Loucy (cell line): ENCODE data around the gene MEF2B.

Source experiments
- EZH2phosphoT487 ChIP-seq: fragments of 200-600 bp; IDR thresholded peaks from 2 replicates; pipeline ENCODE4 v1.6.1; 2018; ENCODE audit warnings: antibody characterized with exemption, mild to moderate bottlenecking, moderate library complexity, borderline replicate concordance
- TF ChIP-seq, protein P1 (sequence below): fragments of 200-600 bp; sonication (generic); conservative IDR thresholded peaks from 2 replicates; pipeline ENCODE4 v1.5.1; 2014; ENCODE audit warnings: mild to moderate bottlenecking, antibody characterized with exemption, low read length

DNA sequence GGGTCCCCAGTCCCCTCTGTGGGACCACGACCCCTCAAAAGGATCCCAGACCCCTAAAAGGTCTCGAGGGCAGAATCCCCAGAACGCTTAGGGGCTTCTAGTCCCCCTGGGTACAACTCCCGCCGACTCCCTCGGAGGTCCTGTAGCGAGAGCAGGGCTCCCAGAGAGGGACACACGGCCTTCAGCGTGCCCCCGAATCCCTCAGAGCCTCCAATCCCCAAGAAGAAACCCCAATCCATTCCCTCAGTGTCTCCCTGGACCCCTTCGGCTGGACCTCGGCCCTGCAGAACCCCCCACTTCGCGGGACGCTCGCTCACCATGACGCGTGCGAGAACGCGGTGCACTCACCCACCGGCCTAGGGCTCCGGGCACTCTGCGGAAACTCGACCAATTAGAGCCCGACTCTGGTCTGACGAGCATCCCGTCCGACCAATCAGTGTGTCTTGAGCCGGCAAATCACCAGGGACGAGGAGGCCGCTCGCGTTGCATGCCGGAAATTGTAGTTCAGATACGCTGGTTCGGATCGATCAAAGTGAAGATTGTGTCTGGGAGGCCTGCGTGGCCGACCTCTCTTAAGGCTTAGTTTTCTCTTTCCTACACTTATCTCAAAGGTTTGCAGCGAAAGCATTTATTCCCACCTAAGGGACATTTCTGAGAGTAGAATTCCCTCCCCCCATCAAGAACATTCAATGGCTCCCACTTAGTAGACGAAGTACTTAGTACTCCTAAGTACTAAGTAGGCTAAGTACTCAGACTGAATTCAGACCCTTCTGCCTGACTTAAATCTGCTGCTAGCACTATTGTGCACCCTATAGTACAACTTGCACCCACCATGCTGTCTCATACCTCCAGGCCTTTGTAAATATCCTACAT lies 31.7 kb downstream of the MEF2B start, which contains the start of gene TMEM161A:
- TF ChIP-seq, protein P1, sequence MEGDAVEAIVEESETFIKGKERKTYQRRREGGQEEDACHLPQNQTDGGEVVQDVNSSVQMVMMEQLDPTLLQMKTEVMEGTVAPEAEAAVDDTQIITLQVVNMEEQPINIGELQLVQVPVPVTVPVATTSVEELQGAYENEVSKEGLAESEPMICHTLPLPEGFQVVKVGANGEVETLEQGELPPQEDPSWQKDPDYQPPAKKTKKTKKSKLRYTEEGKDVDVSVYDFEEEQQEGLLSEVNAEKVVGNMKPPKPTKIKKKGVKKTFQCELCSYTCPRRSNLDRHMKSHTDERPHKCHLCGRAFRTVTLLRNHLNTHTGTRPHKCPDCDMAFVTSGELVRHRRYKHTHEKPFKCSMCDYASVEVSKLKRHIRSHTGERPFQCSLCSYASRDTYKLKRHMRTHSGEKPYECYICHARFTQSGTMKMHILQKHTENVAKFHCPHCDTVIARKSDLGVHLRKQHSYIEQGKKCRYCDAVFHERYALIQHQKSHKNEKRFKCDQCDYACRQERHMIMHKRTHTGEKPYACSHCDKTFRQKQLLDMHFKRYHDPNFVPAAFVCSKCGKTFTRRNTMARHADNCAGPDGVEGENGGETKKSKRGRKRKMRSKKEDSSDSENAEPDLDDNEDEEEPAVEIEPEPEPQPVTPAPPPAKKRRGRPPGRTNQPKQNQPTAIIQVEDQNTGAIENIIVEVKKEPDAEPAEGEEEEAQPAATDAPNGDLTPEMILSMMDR, result no peak
- no peak for TF ChIP-seq EZH2phosphoT487
